Cardiac septum (tissue), 1 donor: ENCODE data around the gene PRKAG3. TPM values are rescaled to one million over a fixed set of nuclear protein-coding genes. Genes with fewer than 3 reads are reported as not detected.
"Not testable (repeated sequence)": the region's sequence is repeated elsewhere in the genome, so short reads cannot be mapped to it uniquely, and the experiment has no call there.

ENCODE experiments used
- DNase-seq: peaks from one replicate; pipeline ENCODE4 v3.0.0-alpha.2; 2020; ENCODE audit warnings: low spot score
- intact Hi-C: fragments of 100-400 bp; cut with DNase I; formaldehyde crosslinking; loops from one replicate; pipeline ENCODE4 v1.14.0; 2022
- total RNA-seq: library from RNA; stranded (reverse); fragmentation: NEBNext Ultra II Directional; extraction: Animal tissue kit (Norgen Biotek cat#: 25700); gene quantifications from one replicate; pipeline ENCODE4 v1.2.1, GENCODE V29; 2021
- donor health status: DM: no; HTN: no; CAD: no.

The PRKAG3 gene
- total RNA-seq, 1 donor from 2014 or later, result 0.13 TPM

DNA sequence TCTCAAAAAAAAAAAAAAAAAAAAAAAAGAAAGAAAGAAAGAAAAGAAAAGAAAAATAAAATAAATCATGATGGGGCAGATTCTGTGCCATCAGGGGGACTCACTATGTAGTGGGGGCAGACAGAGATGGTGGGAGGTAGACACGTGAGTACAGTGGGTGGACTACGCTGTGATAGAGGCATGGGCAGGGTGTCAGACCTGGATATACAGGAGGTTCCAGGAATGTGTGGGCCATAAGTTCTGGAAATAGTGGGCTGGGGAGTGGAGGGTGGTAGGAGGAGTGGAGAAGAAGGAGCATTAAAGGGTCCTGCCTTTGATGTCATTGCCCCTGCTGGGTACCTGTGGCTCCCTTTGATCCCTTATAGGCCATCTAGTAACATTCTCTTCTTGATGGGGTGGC, 19.2 kb upstream of the PRKAG3 start:
- DNase-seq, result no peak
- intact Hi-C loops, result no loop called here

- DNase-seq, result no peak
- intact Hi-C loops, result loop anchor here (5.0 kb wide), 1 partner anchor 162 kb away; no protein-coding TSS in a partner anchor
These were observed 18.1 kb upstream of the PRKAG3 start for GRCh38 chr2:218849721-218850120.

GRCh38 chr2:218846963-218847362, 15.4 kb upstream of the PRKAG3 start:
- intact Hi-C loops, result loop anchor here (1.0 to 5.0 kb wide), 2 partner anchors 136 to 160 kb away; no protein-coding TSS in a partner anchor
- DNase-seq, result not testable (repeated sequence)

GRCh38 chr2:218844334-218844733, 12.7 kb upstream of the PRKAG3 start:
- intact Hi-C loops, result not testable (repeated sequence)

DNA sequence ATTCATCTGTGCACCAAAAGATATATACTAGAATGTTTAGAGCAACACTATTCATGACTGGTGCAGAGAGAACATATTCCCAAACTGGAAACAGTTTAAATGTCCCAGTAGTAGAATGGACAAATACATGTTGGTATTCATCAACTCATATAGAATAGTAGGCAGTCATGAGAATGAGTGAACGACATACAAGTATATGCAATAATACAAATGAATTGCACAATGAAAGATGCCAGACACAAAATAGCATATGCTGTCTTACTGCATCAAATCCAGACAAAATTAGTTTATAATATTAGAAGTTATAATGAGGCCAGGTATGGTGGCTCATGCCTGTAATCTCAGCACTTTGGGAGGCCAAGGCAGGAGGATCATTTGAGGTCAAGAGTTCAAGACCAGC, 8.3 kb upstream of the PRKAG3 start:
- DNase-seq, result no peak
- intact Hi-C loops, result loop anchor here (5.0 kb wide), 1 partner anchor 108 kb away; no protein-coding TSS in a partner anchor

More at GRCh38 chr2:218844334-218844733, 12.7 kb upstream of the PRKAG3 start:
- DNase-seq, result not testable (repeated sequence)

DNA sequence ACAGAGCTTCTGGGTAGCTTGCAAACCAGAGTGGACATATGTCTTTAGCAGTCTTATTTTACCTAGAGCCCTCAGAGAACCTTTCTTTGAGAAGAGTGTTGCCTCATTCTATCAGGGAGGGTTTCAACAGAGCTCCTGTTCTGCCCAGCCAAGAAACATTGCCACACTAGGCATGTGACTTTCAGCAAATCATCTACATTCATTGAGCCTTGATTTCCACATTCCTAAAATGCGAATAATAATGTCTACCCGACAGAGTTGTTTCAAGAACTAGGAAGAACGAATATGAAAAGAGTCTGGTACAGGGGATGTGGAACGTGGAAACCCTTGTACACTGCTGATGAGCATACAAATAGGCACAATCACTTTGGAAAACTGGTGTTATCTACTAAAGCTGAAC, 7.8 kb upstream of the PRKAG3 start:
- intact Hi-C loops, result loop anchor here (5.0 kb wide), 1 partner anchor 107 kb away; no protein-coding TSS in a partner anchor
- no peak for DNase-seq

GRCh38 chr2:218837495-218837894, 5.9 kb upstream of the PRKAG3 start:
- intact Hi-C loops, result loop anchor here (5.0 kb wide), 1 partner anchor 105 kb away; no protein-coding TSS in a partner anchor

DNA sequence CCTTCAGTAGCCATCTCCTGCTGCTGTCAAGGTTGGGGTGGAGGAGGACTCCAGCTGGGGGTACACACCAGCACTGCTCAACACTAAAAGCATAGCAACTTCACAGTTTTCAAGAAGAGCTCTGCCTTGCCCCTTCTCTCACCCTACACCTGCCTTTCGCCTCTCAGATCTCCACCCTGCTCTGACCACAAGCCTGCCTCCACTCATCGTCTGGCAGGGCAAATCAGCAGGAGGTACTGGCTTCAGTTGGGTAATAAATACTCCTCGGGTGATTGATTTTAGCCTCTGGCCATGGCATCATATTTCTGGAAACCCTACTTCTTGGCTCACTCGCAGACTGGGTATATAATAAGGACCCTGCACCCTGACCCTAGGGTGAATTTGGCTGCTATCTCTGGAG, 3.1 kb upstream of the PRKAG3 start:
- no peak for DNase-seq
- intact Hi-C loops, result loop anchor here (5.0 kb wide), 2 partner anchors 102 to 122 kb away; partner anchors contain the start of gene TTLL4

More at GRCh38 chr2:218837495-218837894, 5.9 kb upstream of the PRKAG3 start:
- DNase-seq, result no peak

DNA sequence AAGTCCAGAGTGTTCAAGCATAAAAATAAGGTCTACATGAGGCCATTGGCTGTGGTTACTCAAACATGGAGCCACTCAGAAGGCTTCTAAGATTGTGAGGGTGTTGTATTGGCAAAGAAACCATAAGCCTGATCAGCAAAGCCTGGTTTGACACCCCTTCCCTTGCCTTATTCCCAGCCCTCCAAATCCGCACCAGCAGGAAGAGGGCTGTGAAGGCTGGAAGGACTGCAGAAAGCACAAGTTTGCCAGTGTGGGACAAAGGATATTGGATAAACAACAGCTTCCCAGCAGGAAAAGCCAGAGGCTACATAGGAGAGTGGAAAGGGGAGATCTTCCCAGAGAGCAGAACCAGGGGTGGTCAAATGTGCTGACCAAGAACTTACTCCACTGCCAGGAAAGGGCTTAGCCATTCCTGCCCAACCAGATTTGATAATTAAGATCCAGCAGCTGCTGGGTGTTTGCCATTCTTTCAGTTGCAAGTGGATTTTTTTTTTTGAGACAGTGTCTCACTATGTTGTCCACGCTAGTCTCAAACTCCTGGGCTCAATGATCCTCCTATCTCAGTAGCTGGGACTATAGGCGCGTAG, 1.5 kb upstream of the PRKAG3 start:
- intact Hi-C loops, result loop anchor here (5.0 kb wide), 1 partner anchor 121 kb away; the partner anchor contains the start of gene TTLL4
- DNase-seq, result no peak

DNA sequence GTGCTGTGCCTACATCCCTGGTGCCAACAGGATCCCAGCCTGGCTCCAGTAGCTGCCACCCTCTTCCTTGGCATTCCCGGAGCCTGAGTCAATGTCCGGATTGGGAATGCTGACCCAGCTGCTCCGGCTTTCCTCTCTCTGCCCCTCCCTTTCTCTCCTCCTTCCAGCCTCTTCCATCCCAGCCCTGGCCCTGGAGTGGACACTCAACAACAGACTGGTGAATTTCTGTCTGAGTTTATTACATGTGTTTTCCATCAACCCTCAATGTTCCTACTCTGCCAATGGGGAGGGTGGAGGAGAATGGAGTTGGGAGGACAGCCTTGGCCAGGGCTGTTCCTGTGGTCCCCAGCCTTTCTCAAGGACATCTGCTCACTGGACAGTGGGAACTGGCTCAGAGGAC, 917 bp upstream of the PRKAG3 start:
- DNase-seq, result no peak
- intact Hi-C loops, result loop anchor here (5.0 kb wide), 1 partner anchor 120 kb away; the partner anchor contains the start of gene TTLL4

- intact Hi-C loops, result loop anchor here (5.0 kb wide), 1 partner anchor 120 kb away; the partner anchor contains the start of gene TTLL4
- DNase-seq, result no peak
These were observed 478 bp upstream of the PRKAG3 start for GRCh38 chr2:218832081-218832480.

- no peak for DNase-seq
- intact Hi-C loops, result loop anchor here (5.0 kb wide), 1 partner anchor 118 kb away; the partner anchor contains the start of gene TTLL4
These were observed 887 bp downstream of the PRKAG3 start for GRCh38 chr2:218830526-218831306.

GRCh38 chr2:218829868-218830451, 1.6 kb downstream of the PRKAG3 start:
- DNase-seq, result no peak
- intact Hi-C loops, result loop anchor here (5.0 kb wide), 1 partner anchor 118 kb away; the partner anchor contains the start of gene TTLL4

DNA sequence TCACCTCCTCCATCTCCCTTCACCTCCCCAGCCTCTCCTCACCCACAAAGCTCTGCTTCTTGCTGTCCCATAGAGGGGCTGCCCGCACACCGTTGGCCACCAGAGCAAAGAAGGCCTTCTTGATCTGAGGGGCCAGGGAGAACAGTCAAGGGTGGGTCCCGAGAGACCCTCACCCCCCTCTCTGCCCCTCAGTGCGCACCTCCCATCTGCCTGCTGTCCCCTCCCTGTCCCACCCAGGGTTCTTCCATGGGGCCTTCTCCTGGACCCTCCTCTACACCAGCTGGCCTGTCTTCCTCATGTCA, 3.2 kb downstream of the PRKAG3 start:
- no peak for DNase-seq
- intact Hi-C loops, result no loop called here

GRCh38 chr2:218827701-218828476, 3.7 kb downstream of the PRKAG3 start:
- DNase-seq, result no peak

DNA sequence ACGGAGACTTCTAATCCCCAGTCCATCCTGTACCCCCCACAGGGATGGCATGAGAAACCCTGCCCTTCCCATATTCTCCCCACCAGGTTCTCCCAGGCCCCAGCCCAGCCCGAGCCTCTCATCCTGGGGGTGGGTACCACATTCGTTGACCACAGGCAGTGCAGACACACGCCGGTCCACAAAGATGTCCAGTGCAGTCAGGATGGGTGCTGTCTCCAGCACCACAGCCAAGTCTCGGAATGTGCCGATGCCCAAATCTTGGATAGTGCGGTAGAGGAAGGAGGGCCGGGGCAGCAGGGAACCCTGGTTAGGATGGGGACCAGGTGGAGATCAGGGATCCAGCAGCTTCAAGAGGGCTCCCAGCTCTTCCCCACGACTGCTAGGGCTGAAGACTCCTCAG, 4.8 kb downstream of the PRKAG3 start:
- DNase-seq, result no peak
- intact Hi-C loops, result no loop called here

More at GRCh38 chr2:218827701-218828476, 3.7 kb downstream of the PRKAG3 start:
- intact Hi-C loops, result no loop called here

- DNase-seq, result no peak
- intact Hi-C loops, result no loop called here
These were observed 7.6 kb downstream of the PRKAG3 start for GRCh38 chr2:218824004-218824403.

GRCh38 chr2:218823196-218823855, 8.3 kb downstream of the PRKAG3 start:
- no peak for DNase-seq
- intact Hi-C loops, result no loop called here

DNA sequence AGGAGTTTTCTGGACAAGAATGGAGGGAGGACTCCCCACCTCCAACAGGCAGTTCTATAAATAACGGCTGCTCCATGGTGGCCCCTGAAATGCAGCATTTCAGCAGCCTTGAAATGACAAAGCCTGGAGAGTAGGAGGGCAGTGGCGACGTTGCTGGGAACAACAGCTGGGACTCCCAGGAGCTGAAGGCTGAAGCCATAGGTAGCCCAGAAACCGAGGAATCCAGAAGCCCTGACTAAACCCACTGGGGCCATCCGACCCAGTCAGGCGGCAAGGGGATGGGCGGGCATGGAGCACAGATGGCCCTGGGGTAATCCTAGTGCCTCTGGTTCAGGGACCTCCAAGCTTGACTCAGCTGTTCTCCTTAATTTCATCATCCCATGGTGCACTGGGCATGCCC, 9.0 kb downstream of the PRKAG3 start:
- DNase-seq, result no peak
- intact Hi-C loops, result no loop called here
